GM12865 (cell line): ENCODE results near the gene GDPD5.
"Not testable (repeated sequence)": the region's sequence is repeated elsewhere in the genome, so short reads cannot be mapped to it uniquely, and the experiment has no call there.

ENCODE experiments used
- DNase-seq: peaks from one replicate; pipeline ENCODE4 v3.0.0; 2010; ENCODE audit warnings: low read depth
- H3K4me3 ChIP-seq: 2 replicates; pipeline ENCODE4 v1.5.1; 2011; ENCODE audit warnings: mild to moderate bottlenecking, low read depth, low read length, control low read depth
- TF ChIP-seq, protein P1 (sequence below): IDR thresholded peaks from 2 replicates; pipeline ENCODE4 v1.5.1; 2011; ENCODE audit warnings: low read length, control low read depth, low read depth, inconsistent platforms; ENCODE audit not compliant: insufficient read depth; ENCODE audit errors: missing control alignments

Gene GDPD5

DNA sequence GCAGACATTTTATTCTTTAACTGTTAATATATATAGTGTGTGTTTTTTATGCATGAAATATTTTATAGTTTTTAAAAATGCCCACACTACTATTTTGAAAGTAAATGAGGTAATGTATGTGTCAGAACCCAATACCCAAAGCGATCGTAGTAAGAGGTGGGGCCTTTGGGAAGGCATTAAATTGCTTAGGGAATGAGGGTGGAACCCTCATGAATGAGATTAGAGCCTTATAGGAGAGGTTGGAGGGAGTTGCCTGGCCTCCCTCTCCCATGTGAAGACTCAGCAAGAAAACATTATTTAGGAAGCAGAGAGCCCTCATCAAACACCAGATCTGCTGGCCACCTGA is 103.9 kb downstream of the GDPD5 start:
- TF ChIP-seq, protein P1, sequence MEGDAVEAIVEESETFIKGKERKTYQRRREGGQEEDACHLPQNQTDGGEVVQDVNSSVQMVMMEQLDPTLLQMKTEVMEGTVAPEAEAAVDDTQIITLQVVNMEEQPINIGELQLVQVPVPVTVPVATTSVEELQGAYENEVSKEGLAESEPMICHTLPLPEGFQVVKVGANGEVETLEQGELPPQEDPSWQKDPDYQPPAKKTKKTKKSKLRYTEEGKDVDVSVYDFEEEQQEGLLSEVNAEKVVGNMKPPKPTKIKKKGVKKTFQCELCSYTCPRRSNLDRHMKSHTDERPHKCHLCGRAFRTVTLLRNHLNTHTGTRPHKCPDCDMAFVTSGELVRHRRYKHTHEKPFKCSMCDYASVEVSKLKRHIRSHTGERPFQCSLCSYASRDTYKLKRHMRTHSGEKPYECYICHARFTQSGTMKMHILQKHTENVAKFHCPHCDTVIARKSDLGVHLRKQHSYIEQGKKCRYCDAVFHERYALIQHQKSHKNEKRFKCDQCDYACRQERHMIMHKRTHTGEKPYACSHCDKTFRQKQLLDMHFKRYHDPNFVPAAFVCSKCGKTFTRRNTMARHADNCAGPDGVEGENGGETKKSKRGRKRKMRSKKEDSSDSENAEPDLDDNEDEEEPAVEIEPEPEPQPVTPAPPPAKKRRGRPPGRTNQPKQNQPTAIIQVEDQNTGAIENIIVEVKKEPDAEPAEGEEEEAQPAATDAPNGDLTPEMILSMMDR: no peak
- H3K4me3 ChIP-seq: no peak overlapping the region

GRCh38 chr11:75421035-75421602 is 104.6 kb downstream of the GDPD5 start:
- DNase-seq: no peak
- no peak overlapping the region for H3K4me3 ChIP-seq
- TF ChIP-seq, protein P1: no peak

More for the DNA sequence above, 103.9 kb downstream of the GDPD5 start:
- DNase-seq: no peak

DNA sequence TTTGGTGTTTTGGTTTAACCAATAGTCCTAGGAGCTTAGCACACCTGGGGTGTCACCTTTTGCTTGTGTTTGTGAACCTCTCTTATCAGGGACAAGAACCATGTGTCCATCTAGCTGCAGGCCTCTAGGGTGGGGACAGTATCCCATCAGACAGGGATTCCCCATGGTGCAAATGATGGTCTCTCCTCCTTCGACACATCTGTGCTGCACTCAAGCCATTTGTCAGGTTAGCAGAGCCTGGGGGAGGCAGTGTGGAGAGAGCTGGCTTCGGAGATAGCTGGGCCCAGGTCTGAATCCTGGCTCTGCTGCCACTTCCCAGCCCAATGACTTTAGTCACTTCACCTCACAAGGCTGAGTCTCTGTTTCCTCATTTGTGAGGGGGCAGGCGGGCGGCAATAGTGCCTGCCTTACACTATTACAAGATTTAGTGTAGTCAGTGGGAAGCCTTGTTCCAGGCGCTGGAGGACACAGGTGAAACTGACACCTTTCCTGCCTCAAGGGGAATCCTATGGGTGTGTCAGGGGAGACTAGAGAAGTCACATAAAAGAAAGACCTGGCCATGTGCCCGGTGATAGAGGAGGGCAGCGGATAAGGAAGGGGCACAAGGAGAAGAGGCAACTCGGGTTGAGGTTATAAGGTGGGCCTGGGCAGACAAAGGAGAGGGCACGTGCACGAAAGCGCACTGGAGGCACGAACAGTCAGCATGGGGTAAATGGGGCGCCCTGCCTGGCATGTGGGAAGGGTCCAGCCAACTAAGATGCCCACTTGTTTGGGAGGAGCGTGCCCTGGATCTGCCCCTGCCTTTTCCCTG is 105.3 kb downstream of the GDPD5 start:
- DNase-seq: no peak
- no peak overlapping the region for H3K4me3 ChIP-seq
- TF ChIP-seq, protein P1: no peak

DNA sequence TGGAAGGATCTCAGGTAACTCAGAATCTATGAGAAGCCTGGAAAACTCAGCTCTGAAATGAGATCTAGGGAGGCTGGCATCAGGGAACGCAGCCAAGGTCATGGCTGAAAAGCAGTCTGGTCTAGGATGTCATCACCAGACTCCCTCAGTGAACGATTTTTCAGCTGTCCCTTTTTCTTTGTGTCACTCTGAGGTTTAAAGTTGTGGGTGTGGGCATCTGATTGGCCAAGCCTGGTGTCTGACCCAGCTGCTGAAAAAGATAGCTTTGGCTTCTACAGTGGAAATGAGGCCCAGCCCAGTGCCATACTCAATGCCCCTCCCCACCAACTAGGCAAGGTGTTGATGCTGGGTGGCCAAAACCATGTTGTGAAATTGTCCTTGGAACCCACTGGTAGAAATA is 111.9 kb downstream of the GDPD5 start:
- no peak for DNase-seq
- H3K4me3 ChIP-seq: no peak overlapping the region
- TF ChIP-seq, protein P1: no peak

- H3K4me3 ChIP-seq, DNase-seq: not testable (repeated sequence)
Observed at GRCh38 chr11:75413146-75413545, 112.6 kb downstream of the GDPD5 start.

DNA sequence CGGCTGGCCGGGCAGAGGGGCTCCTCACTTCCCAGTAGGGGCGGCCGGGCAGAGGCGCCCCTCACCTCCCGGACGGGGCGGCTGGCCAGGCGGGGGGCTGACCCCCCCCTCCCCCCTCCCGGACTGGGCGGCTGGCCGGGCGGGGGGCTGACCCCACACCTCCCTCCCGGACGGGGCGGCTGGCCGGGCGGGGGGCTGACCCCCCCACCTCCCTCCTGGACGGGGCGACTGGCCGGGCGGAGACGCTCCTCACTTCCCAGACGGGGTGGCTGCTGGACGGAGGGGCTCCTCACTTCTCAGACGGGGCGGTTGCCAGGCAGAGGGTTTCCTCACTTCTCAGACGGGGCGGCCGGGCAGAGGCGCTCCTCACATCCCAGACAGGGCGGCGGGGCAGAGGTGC is 115.8 kb downstream of the GDPD5 start:
- not testable (repeated sequence) for DNase-seq, H3K4me3 ChIP-seq

- DNase-seq: no peak
- TF ChIP-seq, protein P1: no peak
- H3K4me3 ChIP-seq: no peak overlapping the region
Observed at GRCh38 chr11:75408957-75409219, 116.9 kb downstream of the GDPD5 start.

DNA sequence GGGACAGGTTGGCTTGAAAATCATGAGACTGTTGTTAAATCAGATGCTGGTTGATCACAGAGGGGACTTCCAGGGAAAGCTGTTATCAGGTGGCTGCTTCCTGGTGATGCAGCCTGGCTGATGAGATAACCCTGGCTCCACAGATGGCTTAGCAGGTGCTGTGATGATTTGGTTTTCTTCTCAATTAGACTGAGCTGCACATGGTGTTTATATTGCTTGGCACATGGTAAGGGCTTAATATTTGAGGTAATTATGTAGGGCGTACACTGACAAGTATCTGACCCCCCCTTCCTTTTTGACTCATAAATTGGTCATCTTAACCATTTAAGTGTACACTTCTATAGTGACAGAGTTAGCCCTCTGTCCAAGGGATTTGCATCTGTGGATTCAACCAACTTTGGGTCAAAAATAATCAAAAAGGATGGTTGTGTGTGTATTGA is 119.4 kb downstream of the GDPD5 start:
- DNase-seq: no peak
- TF ChIP-seq, protein P1: no peak
- no peak overlapping the region for H3K4me3 ChIP-seq
